ELR (cell line): ENCODE results near the gene YTHDF2.

ENCODE experiments used
- DNase-seq: peaks from one replicate; pipeline ENCODE4 v3.0.0-alpha.2; 2015; ENCODE audit warnings: low read depth

Gene YTHDF2

DNA sequence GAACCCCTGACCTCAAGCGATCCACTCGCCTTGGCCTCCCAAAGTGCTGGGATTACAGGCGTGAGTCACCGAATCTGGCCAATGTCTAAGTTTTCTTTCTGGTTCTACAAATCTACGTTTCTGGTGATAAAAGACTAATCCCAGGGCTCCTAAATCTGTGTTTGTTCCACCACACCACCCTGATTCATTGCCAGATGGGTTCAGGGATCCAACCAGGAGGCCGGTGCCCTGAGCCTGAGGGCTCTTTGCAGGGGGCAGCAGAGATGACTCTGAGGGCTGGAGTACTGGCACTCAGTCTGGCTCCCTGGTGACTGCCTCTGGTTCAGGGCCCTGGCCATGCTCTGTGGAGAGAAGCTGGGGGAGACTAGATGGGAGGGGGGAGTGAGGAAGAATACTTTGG, 64.7 kb downstream of the YTHDF2 start:
- no peak for DNase-seq

DNA sequence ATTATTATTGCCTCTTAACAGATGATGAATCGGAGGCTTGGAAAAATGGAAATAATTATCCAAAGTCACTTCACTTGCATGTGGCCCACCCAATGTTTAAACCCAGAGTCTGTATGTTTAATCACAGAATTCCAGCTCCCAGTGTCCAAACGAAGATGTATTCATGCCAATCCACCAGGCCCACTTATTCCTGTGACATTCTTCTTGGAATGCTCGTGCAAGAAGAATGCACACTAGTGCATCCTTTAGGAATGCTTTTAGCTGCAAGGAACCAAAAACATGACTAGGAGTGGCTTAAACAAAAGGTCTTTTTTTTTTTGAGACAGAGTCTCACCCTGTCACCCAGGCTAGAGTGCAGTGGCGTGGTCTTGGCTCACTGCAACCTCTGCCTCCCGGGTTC, 66.3 kb downstream of the YTHDF2 start:
- DNase-seq, result no peak

DNA sequence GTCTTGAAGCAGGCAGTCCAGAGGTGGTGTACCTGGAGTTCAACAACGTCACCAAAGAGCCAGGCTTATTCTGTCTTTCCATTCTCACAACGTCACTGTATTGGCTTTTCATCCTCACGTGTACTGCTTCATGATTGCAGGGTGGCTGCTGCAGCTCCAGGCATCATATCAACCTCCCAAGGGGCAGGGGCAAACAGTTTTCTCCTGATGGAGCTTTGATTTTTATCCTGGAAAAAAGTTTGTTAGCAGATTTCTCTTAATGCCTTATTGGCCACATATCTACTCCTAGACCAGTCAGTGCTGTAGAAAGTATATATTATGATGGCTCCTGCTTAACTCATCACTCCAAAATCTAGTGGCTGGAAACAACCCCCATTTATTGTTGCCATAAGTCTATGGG, 66.9 kb downstream of the YTHDF2 start:
- no peak for DNase-seq

DNA sequence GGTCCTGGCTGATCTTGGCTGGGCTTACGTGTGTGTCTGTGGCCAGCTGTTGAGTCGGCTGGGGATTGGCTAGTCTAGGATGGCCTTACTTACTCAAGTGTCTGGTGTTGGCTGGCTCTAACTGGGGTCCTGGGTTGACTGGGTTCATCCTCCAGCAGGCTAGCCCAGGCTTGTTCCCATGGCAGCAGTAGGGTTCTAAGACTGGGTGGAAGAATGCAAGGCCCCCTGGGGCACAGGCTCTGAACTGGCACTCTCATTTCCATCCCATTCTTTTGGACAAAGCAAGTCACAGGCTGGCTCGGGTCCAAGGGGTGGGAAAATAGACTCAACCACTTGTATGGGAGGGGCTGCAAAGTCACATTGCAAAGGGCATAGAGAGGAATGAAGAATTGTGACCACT, 67.3 kb downstream of the YTHDF2 start:
- DNase-seq, result no peak

DNA sequence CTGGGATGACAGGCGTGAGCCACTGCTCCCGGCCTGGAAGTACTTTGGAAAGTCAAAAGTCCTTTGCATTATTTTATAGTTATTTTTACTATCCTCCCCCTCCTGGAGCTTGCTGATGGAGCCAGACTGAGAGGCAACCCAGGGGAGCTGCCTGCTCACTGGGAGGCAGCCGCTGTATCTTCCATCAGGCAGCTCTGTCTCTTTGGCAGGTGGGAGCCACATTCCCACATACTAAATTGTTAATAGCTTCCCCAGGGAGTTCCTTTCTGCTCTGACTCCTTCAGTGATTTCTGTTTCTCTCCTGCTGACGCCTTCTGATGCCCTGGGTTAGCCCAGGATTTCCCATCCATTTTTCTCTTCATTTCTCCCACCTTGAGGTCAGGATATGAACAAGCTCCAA, 70.3 kb downstream of the YTHDF2 start:
- no peak for DNase-seq

DNA sequence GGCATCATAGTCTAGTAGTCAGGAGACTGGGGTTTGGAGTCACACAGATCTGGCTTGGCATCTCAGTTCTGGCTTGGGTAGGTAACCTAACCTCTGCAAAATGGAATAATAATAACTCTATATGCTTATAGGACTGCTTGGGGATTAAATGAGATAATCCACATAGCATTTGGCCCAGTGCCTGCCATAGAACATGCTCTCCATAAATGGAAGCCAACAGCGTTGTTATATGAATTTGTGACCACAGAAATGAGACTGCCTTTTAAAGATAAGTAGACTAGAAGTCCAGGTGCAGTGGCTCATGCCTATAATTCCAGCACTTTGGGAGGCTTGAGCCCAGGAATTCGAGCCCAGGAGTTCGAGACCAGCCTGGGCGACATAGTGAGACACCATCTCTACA, 71.2 kb downstream of the YTHDF2 start:
- DNase-seq, result no peak

DNA sequence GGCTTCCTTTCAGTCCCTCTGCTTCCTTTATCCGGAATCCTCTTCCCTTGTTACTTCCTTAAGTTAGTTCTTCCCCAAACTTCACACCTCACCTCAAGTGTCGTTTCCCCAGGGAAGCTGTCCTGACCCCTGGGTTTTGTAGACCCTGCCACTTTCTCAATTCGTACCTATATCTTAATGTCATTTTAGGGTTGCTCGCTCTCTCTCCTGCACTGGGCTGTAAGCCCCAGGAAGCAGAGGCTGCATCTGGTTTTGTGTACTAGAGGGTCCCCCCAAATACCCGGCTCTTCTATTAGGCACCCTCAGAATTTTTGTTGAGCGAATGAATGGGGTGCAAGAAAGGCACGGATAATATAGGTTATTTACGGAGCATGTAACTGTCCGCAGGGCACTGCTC, 74.6 kb downstream of the YTHDF2 start:
- DNase-seq, result no peak

DNA sequence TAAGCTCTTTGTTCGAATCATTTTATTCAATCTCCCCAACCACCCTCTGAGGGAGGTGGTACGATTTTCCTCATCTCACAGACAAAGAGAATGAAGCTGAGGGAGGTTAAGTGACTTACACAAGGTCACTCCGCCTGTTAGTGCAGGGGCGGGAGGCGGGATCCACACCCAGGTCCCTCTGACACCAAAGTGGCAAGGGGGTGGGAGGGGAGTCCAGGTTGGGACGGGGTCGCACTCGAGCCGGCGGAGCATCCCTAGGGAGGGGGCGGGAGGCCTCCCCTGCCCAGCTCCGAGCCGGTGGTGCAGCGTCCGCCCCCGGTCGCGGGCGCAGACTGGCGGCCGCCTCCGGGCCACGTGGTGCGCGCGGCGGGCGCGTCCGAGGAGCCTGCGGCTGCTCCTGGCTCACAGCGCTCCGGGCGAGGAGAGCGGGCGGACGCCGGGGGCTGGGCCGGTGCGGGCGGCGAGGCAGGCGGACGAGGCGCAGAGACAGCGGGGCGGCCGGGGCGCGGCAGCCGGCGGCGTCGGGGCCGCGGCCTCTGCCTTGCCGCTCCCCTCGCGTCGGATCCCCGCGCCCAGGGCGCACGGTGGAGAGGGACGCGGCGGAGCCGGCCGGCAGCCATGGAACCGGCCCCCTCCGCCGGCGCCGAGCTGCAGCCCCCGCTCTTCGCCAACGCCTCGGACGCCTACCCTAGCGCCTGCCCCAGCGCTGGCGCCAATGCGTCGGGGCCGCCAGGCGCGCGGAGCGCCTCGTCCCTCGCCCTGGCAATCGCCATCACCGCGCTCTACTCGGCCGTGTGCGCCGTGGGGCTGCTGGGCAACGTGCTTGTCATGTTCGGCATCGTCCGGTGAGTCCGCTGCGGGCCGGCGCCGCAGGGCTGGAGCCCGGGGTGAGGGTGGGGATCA, 75.3 kb downstream of the YTHDF2 start, which contains the start of gene OPRD1:
TSS of gene OPRD1 (plus strand) at position 405 of the 903 bp plus-strand sequence. CDS start at position 619, 214 bp downstream.
- DNase-seq, result no peak

DNA sequence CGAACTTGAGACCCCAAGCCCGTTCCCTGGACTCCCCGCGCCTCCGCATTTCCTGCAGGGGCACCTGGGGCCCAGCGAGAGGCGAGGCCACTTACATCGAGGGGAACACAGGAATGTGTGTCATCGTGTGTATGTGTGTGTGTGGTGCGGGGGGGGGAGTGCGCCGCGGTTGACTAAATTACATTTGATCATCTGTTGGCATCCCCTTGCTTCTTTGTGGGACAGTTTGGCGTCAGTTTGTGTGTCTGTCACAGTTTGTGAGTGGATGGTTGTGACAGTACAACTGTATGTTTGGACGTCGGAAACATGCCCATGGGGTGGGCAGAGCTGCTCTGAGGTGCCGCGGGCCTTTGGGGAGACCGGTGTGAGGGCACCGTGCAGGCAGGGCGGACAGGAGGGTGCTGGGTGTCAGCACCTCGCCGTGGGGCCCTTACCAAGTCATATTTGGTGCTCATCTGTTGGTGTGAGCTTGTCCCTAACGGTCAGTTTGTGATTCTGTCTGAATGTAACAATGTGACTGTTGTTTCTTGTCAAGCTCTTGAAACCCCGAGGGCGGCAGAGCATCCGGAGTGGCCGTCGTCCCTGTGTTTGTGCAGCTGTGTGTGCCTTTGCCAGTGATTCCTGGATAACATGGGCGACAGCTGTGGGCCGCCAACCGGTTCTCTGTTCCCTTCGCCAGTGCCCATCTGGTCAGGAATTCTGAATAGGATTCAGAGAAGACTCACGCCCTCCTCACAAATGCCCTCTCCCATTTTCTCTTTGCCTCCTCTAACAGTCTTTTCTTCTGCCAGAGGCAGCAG, 76.1 kb downstream of the YTHDF2 start:
- DNase-seq, result no peak

DNA sequence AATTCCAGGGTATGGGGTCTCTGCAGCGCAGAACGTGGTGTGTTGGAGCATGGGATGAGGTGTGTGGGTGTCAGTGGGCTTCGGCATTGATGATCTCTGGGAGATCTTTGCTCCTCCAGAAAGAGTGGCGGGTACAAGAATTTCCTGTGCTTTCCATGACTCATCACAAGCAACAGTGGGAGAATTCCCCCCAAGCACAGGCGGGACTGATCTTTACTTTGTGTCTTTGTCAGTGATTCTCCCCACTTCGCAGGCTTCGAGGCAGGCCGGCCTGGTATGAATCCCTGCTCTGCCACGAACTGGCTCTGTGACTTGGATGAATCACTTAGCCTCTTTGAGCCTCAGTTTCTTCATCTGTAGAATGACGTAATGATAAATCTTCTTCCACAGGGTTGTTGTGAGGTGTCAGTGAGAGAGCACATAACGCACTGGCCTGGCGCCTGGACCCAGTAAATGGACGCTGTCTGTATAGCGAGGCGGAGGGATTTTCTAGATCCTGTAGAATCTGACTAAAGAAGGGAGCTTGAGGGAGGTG, 77.3 kb downstream of the YTHDF2 start:
- DNase-seq, result peak; percentile 20

DNA sequence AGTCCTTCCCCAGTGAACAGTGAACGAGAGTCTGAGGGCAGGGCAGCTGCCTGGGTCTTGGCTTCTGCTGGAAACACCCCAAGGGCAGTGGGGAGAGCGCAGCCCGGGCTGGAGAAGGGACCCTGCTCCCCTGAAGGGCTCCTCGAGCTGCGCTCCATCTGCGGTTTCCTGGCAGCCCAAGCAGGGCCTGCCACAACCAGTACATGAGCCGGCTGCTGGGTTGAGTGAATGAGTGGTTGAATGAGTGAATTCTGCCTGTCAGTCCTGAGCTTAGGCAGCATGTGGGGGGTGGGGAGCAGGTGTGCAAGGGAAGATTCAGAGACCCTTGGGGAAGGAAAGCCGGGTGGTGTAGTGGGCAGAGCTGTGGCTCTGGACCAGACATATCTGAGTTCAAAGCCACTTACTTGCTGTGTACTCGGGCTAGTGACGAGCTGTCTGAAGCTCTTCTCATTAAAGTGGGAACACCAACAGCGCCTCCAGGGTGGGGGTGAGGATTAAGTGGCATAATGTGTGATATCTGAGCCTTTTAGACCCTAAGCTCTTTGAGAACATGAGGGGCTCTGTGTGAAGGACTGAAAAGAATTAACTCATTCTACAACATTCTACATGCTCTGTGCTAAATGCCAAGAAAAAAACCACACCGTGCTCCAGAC, 78.9 kb downstream of the YTHDF2 start:
- DNase-seq, result no peak

DNA sequence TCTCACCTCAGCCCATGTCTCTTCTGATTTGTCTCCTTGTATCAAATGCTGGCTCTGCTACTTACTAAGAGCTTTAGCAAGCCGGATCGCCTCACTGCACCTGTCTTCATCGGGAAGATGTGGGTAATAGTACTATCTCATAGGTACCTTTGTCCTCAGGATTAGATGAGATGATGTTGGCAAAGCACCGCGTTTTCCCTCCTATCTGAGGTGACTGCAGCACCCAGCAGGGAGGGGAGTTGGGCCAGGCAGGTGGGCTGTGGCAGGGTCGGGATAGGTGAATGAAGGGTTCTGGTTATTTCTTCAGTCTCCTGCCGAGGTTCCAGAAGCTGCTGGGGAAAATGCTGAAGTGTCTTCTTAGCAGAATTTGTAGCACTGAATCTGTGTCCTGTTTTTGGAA, 80.4 kb downstream of the YTHDF2 start:
- DNase-seq, result no peak

DNA sequence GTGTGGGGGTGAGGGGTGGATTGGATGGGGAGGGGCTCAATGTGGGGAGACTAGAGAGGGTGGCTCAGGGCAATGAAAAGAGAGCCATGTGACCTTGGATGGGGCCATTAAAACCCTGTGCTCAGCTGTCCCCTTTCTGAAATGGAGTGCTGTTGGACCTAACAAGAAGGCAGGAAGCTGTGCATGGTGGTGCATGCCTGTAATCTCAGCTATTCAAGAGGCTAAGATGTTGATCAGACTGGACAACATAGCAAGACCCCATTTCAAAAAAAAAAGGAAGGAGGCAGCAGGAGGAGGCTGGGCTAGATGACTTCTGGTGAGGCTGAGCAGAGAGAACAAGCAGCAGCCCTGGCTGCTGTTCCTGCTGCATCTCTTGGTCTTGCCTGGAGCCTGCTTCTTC, 82.3 kb downstream of the YTHDF2 start:
- DNase-seq, result no peak
